Thyroid gland (tissue), 4 donors: ENCODE measurements around the gene MAPK4.

Experiments
- CTCF ChIP-seq, 6 experiments: fragments of 200-600 bp in 3 of 6; fragments of 450-650 bp in 3 of 6; sonication (generic) in 3 of 6; IDR thresholded peaks; one replicate each; pipeline ENCODE4 v1.5.1; 2016 to 2019; ENCODE audit warnings: antibody characterized with exemption in 6 of 6, mild to moderate bottlenecking in 2 of 6, inconsistent platforms in 1 of 6, moderate library complexity in 1 of 6
- POLR2A ChIP-seq, 2 donors: fragments of 450-650 bp; IDR thresholded peaks; one replicate each; pipeline ENCODE4 v1.6.1; 2017; ENCODE audit warnings: antibody characterized with exemption in 2 of 2, mild to moderate bottlenecking in 2 of 2, moderate library complexity in 1 of 2

GRCh38 chr18:50624981-50625380 lies 65.1 kb downstream of the MAPK4 start:
- TF ChIP-seq CTCF (IDR thresholded peaks at IDR 0.05), result no peak
- no peak for TF ChIP-seq POLR2A (IDR thresholded peaks at IDR 0.05)
